ENCODE results near the gene HSDL2.
A peak's percentile ranks its signal among the peaks of the same experiment; 100 is the strongest.

HSDL2 gene

GRCh38 chr9:112382066-112382465 lies 2.2 kb downstream of the HSDL2 start:
- no peaks in the 10 kb centered on the region for H4K20me1 ChIP-seq (ENCODE audit: insufficient read depth, low read length, poor library complexity, severe bottlenecking)
- no peaks in the 10 kb centered on the region; the same call in 1 of the 2 replicates for H3F3A ChIP-seq (ENCODE audit: low read depth)
- H3K79me2 ChIP-seq (ENCODE audit: insufficient read depth, low read length): peaks cover 48% of the 10 kb centered on the region
- no peaks in the 10 kb centered on the region for H3K36me3 ChIP-seq (ENCODE audit: insufficient read depth, low read length)
- no peaks in the 10 kb centered on the region for H3K9me2 ChIP-seq (replicated peaks; ENCODE audit: low read depth, low read length)
- TF ChIP-seq CTCF (conservative IDR thresholded peaks at IDR 0.05; ENCODE audit: low read length) (no peak), EZH2phosphoT487 (IDR thresholded peaks at IDR 0.05; ENCODE audit: borderline replicate concordance) (no peak)
- peaks cover 50% of the 10 kb centered on the region for H3K4me1 ChIP-seq (ENCODE audit: insufficient read depth, low read length, poor library complexity, severe bottlenecking)
- no peaks in the 10 kb centered on the region for H3K9me3 ChIP-seq (ENCODE audit: insufficient read depth, low read depth, low read length)
- peak overlapping the region; percentile 39 for H3K4me2 ChIP-seq (ENCODE audit: low read depth, low read length, poor library complexity, severe bottlenecking)
- no peaks in the 10 kb centered on the region for H3K27me3 ChIP-seq (ENCODE audit: insufficient read depth, low read length, poor library complexity, severe bottlenecking)
- H3K4me3 ChIP-seq (ENCODE audit: low read length, poor library complexity, severe bottlenecking): no peak overlapping the region
- H3K9ac ChIP-seq (ENCODE audit: low read depth, low read length, poor library complexity, severe bottlenecking): no peak overlapping the region
- no peak overlapping the region for H2AFZ ChIP-seq (ENCODE audit: low read length)

GRCh38 chr9:112382501-112383364 lies 2.8 kb downstream of the HSDL2 start:
- no peaks in the 10 kb centered on the region for H3K9me2 ChIP-seq (replicated peaks; ENCODE audit: low read depth, low read length)
- no peak overlapping the region for H2AFZ ChIP-seq (ENCODE audit: low read length)
- H3K79me2 ChIP-seq (ENCODE audit: insufficient read depth, low read length): peaks cover 42% of the 10 kb centered on the region
- H3K4me1 ChIP-seq (ENCODE audit: insufficient read depth, low read length, poor library complexity, severe bottlenecking): peaks cover 43% of the 10 kb centered on the region
- TF ChIP-seq CTCF (conservative IDR thresholded peaks at IDR 0.05; ENCODE audit: low read length) (no peak), EZH2phosphoT487 (IDR thresholded peaks at IDR 0.05; ENCODE audit: borderline replicate concordance) (no peak)
- no peaks in the 10 kb centered on the region for H4K20me1 ChIP-seq (ENCODE audit: insufficient read depth, low read length, poor library complexity, severe bottlenecking)
- H3K4me3 ChIP-seq (ENCODE audit: low read length, poor library complexity, severe bottlenecking): no peak overlapping the region
- no peaks in the 10 kb centered on the region for H3K36me3 ChIP-seq (ENCODE audit: insufficient read depth, low read length)
- H3F3A ChIP-seq (ENCODE audit: low read depth): no peaks in the 10 kb centered on the region; the same call in 1 of the 2 replicates
- H3K9me3 ChIP-seq (ENCODE audit: insufficient read depth, low read depth, low read length): no peaks in the 10 kb centered on the region
- no peaks in the 10 kb centered on the region for H3K27me3 ChIP-seq (ENCODE audit: insufficient read depth, low read length, poor library complexity, severe bottlenecking)
- no peak overlapping the region for H3K9ac ChIP-seq (ENCODE audit: low read depth, low read length, poor library complexity, severe bottlenecking)
- H3K4me2 ChIP-seq (ENCODE audit: low read depth, low read length, poor library complexity, severe bottlenecking): peak overlapping the region; percentile 39

DNA sequence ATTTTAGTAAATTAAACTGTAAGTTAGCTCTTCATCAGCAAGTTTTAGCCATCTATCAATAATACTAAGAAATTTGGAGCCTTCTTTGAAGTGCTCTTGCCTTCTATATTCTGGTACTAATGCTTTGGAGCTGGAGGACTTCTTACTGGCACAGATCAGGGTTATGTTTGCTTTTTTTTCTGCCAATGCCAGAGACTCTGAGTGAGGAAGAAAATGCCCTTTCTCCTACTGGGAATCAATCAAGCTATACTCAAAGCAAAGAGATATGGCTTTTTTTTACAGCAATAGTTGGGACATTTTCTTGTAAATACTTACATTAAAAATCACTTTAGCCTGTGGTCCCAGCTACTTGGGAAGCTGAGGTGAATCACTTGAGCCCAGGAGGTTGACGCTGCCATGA lies 4.3 kb downstream of the HSDL2 start:
- TF ChIP-seq CTCF (conservative IDR thresholded peaks at IDR 0.05; ENCODE audit: low read length) (no peak), EZH2phosphoT487 (IDR thresholded peaks at IDR 0.05; ENCODE audit: borderline replicate concordance) (no peak)
- peak overlapping the region; percentile 25 for H3K9ac ChIP-seq (ENCODE audit: low read depth, low read length, poor library complexity, severe bottlenecking)
- no peaks in the 10 kb centered on the region for H3K9me3 ChIP-seq (ENCODE audit: insufficient read depth, low read depth, low read length)
- H3K4me1 ChIP-seq (ENCODE audit: insufficient read depth, low read length, poor library complexity, severe bottlenecking): peaks cover 34% of the 10 kb centered on the region
- no peak overlapping the region for H2AFZ ChIP-seq (ENCODE audit: low read length)
- no peaks in the 10 kb centered on the region for H3K27me3 ChIP-seq (ENCODE audit: insufficient read depth, low read length, poor library complexity, severe bottlenecking)
- H3F3A ChIP-seq (ENCODE audit: low read depth): no peaks in the 10 kb centered on the region; the same call in 1 of the 2 replicates
- no peaks in the 10 kb centered on the region for H3K36me3 ChIP-seq (ENCODE audit: insufficient read depth, low read length)
- H4K20me1 ChIP-seq (ENCODE audit: insufficient read depth, low read length, poor library complexity, severe bottlenecking): no peaks in the 10 kb centered on the region
- peaks cover 28% of the 10 kb centered on the region for H3K79me2 ChIP-seq (ENCODE audit: insufficient read depth, low read length)
- H3K4me2 ChIP-seq (ENCODE audit: low read depth, low read length, poor library complexity, severe bottlenecking): peak overlapping the region; percentile 25
- H3K9me2 ChIP-seq (replicated peaks; ENCODE audit: low read depth, low read length): no peaks in the 10 kb centered on the region
- peak overlapping the region; percentile 4 for H3K4me3 ChIP-seq (ENCODE audit: low read length, poor library complexity, severe bottlenecking)

Data from Loucy (cell line).